Left colon (tissue), 2 donors: ENCODE results near the gene HTR3B. TPM values are rescaled to one million over a fixed set of nuclear protein-coding genes. Genes with fewer than 3 reads are reported as not detected.
A peak's percentile ranks its signal among the peaks of the same experiment; 100 is the strongest.
"Not testable (repeated sequence)": the region's sequence is repeated elsewhere in the genome, so short reads cannot be mapped to it uniquely, and the experiment has no call there.

Source experiments
- ATAC-seq: fragments of 200-7000 bp; cut with Tn5 transposase; one replicate; pipeline ENCODE4 v1.9.1; 2020; ENCODE audit warnings: mild to moderate bottlenecking, moderate library complexity
- DNase-seq, 2 donors: peaks; one replicate each; pipeline ENCODE4 v3.0.0-alpha.2; 2020
- intact Hi-C, 2 donors: fragments of 100-400 bp; cut with DNase I in 1 of 2; cut with micrococcal nuclease in 1 of 2; formaldehyde crosslinking; loops; one replicate each; pipeline versions ENCODE4 v1.11.2 to v1.14.0; 2022; cut with DNase I, micrococcal nuclease
- total RNA-seq, 2 donors: library from RNA; stranded (reverse); fragmentation: NEBNext Ultra II Directional; extraction: Animal tissue kit (Norgen Biotek cat#: 25700); gene quantifications; one replicate each; pipeline ENCODE4 v1.2.1, GENCODE V29; 2021
- donor health status: DM: no; HTN: no; CAD: no.
- donor health status: DM: yes; HTN: yes; CAD: no.

The HTR3B gene
- total RNA-seq, 2 donors from 2014 or later, result not detected

GRCh38 chr11:113879446-113879845 lies 25.1 kb upstream of the HTR3B start:
- DNase-seq, intact Hi-C loops, ATAC-seq: not testable (repeated sequence)

DNA sequence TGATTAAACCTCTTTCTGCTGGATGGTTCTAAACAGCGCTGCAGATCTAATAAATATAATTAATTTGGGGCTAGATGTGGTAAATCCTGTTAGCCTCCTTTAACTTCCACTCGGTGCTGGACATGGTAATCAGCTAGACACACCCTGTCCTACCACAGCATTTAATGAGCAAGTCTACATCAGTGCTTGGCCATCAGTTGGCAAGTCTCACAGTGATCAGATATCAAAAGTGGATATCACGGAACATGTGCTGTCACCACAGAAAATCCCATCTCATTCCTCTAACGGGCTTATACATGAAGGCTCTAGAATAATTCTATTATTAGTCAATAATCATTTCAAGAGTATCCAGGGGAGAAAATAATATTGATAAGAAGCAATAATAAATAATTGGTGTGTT lies 23.6 kb upstream of the HTR3B start:
- intact Hi-C loops, result no loop called here
- ATAC-seq (no peak), DNase-seq (no peak)

DNA sequence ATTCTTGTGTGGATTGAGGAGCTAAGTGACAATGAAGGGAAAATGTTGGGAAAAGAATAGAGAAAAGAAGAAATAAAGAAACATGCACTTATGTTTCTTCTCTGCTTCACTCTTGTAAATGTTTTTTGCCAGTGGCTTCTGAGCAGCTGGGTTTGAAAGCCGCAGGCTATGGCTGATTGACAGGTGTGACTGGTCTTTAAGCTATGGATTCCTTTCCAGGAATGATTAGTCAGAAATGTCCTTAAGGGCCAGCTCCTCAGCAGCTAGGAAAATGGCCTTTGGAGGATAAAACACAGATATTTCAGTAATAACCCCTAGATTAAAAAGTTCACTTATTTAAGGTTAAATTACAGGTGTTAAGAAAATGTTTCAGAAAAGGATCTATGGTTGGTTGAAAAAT lies 22.7 kb upstream of the HTR3B start:
- intact Hi-C loops, result no loop called here
- DNase-seq, result no peak
- ATAC-seq, result no peak

GRCh38 chr11:113884361-113884836 lies 20.2 kb upstream of the HTR3B start:
- intact Hi-C loops, result no loop called here
- no peak for DNase-seq
- no peak for ATAC-seq

DNA sequence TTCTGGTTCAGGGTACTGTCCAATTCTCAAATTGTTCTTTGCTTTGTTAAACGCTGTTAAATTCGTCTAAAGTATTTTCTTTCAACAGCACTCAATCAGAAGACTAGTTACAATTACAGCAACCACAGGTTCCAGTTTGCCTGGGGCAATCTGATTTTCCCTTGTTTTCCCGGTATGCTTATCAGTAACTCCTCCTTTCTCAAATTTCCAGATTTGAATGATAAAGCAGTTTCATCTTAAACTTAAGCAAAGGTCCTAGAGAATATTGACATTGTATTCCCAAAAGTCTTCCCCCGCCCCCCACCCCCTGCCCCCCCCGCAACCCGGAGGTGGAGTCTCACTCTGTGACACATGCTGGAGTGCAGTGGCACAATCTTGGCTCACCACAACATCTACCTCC lies 18.7 kb upstream of the HTR3B start:
- intact Hi-C loops, result no loop called here
- ATAC-seq (no peak), DNase-seq (no peak)

DNA sequence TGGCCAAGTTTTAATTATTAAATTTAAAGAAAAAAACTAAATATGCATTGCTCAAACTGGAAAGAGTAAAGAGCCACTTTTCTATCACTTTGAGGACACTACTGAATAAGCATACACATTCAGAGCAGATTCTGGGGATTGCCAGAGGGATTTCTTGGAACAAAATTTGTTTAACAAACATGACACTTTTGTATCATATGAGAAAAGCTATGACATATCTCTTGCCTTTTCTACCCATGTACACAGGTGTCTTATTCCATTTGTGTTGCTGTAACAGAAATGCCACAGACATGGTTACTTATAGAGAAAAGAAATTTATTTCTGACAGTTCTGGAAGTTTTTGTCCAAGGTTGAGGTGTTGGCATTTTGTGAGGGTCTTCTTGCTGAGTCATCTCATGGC lies 15.7 kb upstream of the HTR3B start:
- no peak for DNase-seq
- no peak for ATAC-seq
- intact Hi-C loops, result no loop called here

DNA sequence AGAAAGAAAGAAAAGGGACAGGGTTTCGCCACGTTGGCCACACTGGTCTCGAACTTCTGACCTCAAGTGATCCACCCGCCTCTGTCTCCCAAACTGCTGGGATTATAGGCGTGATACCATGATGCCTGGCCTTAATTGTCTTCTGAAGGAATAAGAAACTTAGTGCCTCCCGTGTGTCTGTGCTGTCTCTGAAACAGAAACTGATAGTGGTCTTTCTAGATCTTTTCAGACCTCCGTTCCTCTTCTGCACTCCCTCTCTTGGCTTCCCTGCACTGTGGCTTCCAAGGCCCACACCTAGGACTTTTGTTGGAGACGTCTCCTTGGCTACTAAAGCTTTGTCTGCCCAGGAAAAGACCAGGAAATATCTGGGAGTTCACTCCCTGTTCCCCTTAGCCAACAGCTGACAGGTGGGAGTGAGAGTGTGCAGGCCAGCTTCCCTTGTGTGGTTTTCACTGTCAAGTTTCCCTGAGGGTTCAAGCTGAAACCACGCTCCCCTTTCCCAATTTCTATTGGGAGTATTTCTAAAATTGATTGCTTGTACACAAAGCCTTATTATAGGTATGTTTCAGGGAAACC lies 10.1 kb upstream of the HTR3B start:
- ATAC-seq, result no peak
- intact Hi-C loops, result loop anchor here in 1 of 2 donors (10.0 kb wide), 1 partner anchor 370 kb away; no protein-coding TSS in a partner anchor
- no peak for DNase-seq

- DNase-seq (no peak), ATAC-seq (no peak)
- intact Hi-C loops, result loop anchor here (5.0 to 10.0 kb wide), 2 partner anchors 367 to 369 kb away; no protein-coding TSS in a partner anchor
Measured at GRCh38 chr11:113895367-113896155, 9.0 kb upstream of the HTR3B start.

DNA sequence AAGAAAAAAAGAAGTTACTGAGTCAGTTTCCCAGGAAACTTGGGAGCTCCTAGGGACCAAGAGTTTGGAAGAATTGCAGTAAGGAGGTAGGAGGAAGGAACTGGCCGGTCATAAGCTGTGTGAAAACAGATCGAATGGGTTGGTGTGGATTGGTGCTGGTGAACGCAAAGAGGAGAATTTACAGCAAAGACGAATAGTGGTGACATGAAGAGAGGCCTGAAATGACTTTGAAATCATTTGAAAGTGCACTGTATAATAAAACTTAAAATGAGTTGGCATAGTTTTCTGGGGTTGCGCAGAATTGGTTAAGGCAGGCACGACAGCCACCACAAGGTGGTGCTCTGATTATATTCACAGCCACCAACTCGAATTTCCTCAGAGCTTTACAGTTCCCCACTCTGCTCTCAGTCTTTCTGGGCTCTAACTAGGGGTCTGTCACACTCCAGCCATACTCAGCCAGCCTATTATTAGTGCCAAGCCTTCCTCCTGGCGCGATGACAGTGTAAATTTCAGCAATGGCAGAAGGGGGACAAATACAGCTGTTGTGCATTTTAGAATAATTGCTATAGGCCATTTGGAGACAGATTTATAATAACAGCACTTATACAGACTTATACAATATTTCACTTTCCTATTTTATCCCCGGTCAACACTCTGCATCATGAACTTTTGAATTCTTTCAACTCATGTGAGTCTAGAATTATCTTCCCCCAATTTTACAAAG lies 8.3 kb upstream of the HTR3B start:
- intact Hi-C loops, result loop anchor here (5.0 to 10.0 kb wide), 2 partner anchors 366 to 368 kb away; no protein-coding TSS in a partner anchor
- DNase-seq (peak in 1 of 2 donors; percentile 62), ATAC-seq (peak; percentile 71)

- intact Hi-C loops, result no loop called here
- no peak for DNase-seq
- no peak for ATAC-seq
Measured at GRCh38 chr11:113901141-113901540, 3.5 kb upstream of the HTR3B start.

DNA sequence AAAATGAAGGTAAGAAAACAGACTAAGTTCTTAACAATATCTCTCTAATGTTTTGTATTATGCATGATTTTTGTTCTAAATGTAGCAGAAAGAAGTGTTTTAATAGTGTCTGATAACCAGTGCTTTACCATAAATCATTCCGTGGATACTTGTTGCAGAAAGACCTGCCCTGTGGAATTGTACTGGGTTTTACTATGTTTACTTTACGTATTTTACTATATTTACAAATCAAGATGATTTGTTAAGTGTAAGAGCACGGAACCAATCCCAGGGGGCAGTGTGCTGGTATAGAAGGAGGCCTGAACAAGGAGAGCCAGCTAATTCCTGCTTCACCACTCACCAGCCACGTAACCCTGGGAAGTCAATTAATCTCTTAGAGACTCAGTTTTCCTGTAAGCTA lies 1.4 kb downstream of the HTR3B start:
- DNase-seq, result peak; percentile 64 to 77
- intact Hi-C loops, result no loop called here
- peak; percentile 96 for ATAC-seq

GRCh38 chr11:113906516-113906915 lies 1.9 kb downstream of the HTR3B start:
- ATAC-seq, result peak; percentile 86
- DNase-seq, result no peak
- intact Hi-C loops, result no loop called here

GRCh38 chr11:113907152-113907551 lies 2.6 kb downstream of the HTR3B start:
- intact Hi-C loops, result no loop called here
- no peak for ATAC-seq
- DNase-seq, result no peak

DNA sequence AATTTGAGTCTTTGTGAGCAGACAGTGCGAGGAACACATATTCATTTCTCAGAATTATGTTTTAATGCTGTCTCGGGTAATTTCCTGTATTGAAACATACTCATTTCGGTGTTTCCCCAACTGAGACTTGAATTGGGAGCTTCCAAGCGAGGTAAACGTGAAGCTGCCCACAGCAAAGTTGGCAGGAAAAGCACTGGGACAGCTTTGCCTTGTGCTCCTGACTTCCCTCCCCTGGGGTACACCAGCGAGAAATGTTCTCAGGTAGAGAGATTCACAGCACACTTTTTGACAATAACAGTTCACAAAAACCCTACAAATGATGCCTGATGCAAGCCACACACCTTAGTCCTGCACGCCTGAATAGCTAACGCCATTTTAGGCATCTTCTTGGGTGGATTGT lies 3.1 kb downstream of the HTR3B start:
- no peak for ATAC-seq
- intact Hi-C loops, result no loop called here

DNA sequence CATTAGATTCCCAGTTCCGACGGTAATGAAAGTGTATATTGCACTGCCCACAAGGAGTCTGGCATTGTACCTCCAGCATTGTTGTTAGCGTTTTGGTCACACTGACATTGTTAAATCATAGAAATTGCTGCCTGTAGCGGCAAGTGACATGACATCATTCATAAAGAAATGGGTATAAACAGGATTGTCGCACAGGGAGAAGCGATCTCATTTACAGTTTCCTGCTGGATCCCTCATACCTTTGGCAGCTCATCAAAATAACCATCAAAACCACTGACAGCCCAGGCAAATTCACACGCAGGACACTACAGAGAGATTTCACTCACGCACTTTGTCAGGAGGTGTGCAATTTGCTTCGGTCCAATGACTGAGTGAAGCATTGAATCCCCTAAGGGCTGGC lies 3.5 kb downstream of the HTR3B start:
- DNase-seq (no peak), ATAC-seq (no peak)
- intact Hi-C loops, result no loop called here

More for the DNA sequence above, 3.1 kb downstream of the HTR3B start:
- DNase-seq, result no peak

DNA sequence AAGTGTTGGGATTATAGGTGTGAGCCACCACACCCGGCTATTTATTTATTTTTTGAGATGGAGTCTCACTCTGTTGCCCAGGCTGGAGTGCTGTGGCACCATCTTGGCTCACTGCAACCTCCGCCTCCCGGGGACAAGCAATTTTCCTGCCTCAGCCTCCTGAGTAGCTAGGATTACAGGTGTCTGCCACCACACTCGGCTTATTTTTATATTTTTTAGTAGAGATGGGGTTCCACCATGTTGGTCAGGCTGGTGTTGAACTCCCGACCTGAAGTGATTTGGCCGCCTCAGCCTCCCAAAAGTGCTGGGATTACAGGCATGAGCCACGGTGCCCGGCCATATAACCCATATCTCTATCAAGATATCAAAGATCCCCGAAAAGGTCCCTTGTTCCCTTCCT lies 6.9 kb downstream of the HTR3B start:
- DNase-seq, ATAC-seq, intact Hi-C loops: not testable (repeated sequence)

DNA sequence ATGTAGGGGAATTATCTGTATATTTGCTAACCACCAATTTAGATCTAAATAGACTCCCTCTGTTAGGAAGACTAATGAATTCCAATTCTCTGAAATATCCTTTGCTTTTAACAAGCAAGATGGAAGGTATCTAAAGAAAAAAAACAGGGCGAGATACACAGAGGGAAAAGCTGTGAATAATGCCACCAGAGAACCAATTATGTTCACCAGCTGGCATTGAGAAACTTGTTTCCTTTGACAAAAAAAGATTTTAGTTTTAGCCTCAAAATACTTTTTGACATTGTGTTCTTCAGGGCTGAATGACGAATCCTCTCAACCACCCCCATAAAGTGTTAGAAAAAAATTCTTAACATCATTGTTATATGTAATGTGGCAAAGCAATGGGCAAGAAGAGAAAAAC lies 19.0 kb downstream of the HTR3B start:
- no peak for ATAC-seq
- no peak for DNase-seq
- intact Hi-C loops, result no loop called here

- no peak for ATAC-seq
- no peak for DNase-seq
- intact Hi-C loops, result no loop called here
Measured at GRCh38 chr11:113926273-113927197, 21.9 kb downstream of the HTR3B start.

- intact Hi-C loops, result no loop called here
- no peak for ATAC-seq
- DNase-seq, result no peak
Measured at GRCh38 chr11:113928311-113928710, 23.7 kb downstream of the HTR3B start.
